IMR-90 (cell line): ENCODE data around the gene ITPK1. TPM values are rescaled to one million over a fixed set of nuclear protein-coding genes. Genes with fewer than 3 reads are reported as not detected.

Source experiments
- ATAC-seq: fragments of 200-7000 bp; cut with Tn5 transposase; 2 replicates; pipeline ENCODE4 v1.9.1; 2020; ENCODE audit warnings: low read depth, mild to moderate bottlenecking, moderate library complexity
- BruUV-seq: library from RNA; stranded (reverse); fragments of 400-500 nt; replicated peaks from 2 replicates; lab custom pipeline; 2021; lab: Mats Ljungman, UMichigan
- CTCF ChIA-PET: fragments of 300-600 bp; formaldehyde crosslinking; extraction: SDS; loops from one replicate; lab custom pipeline; 2021; ENCODE audit warnings: antibody characterized with exemption; lab: Yijun Ruan, JAX
- POLR2A ChIA-PET: fragments of 300-600 bp; sonication (Branson Sonifier 250); formaldehyde crosslinking; loops from one replicate; lab custom pipeline; 2022; ENCODE audit warnings: antibody characterized with exemption; ENCODE audit not compliant: unreplicated experiment; lab: Charles Lee
- DNase-seq: peaks from one replicate; pipeline ENCODE4 v3.0.0; 2013
- H2AFZ ChIP-seq: replicated peaks from 2 replicates; pipeline ENCODE3; 2013; ENCODE audit warnings: low read length, mild to moderate bottlenecking; ENCODE audit not compliant: poor library complexity
- H2AK5ac ChIP-seq: 2 replicates; pipeline ENCODE4 v1.6.1; 2013; ENCODE audit warnings: low read depth, low read length, inconsistent platforms
- H2AK9ac ChIP-seq: replicated peaks from 2 replicates; pipeline ENCODE3; 2013; ENCODE audit warnings: mild to moderate bottlenecking, low read depth, low read length, moderate library complexity; ENCODE audit not compliant: poor library complexity
- H2BK120ac ChIP-seq: 2 replicates; pipeline ENCODE4 v1.6.1; 2013; ENCODE audit warnings: low read depth, low read length, inconsistent platforms
- H2BK15ac ChIP-seq: 3 replicates; pipeline ENCODE4 v1.6.1; 2013; ENCODE audit warnings: low read depth, low read length, inconsistent platforms
- H2BK20ac ChIP-seq: 2 replicates; pipeline ENCODE4 v1.6.1; 2013; ENCODE audit warnings: low read depth, mild to moderate bottlenecking, inconsistent platforms, low read length, moderate library complexity
- H2BK5ac ChIP-seq: 2 replicates; pipeline ENCODE4 v1.6.1; 2013; ENCODE audit warnings: mild to moderate bottlenecking, low read depth, low read length, inconsistent platforms; ENCODE audit not compliant: poor library complexity, severe bottlenecking
- H3K14ac ChIP-seq: replicated peaks from 2 replicates; pipeline ENCODE4 v1.6.1; 2013; ENCODE audit warnings: low read depth, low read length, inconsistent platforms
- H3K18ac ChIP-seq: 2 replicates; pipeline ENCODE4 v1.6.1; 2013; ENCODE audit warnings: low read depth, low read length, control low read depth
- H3K23ac ChIP-seq: 2 replicates; pipeline ENCODE4 v1.6.1; 2013; ENCODE audit warnings: low read depth, low read length, inconsistent platforms
- H3K27ac ChIP-seq: 2 replicates; pipeline ENCODE4 v1.5.1; 2013; ENCODE audit warnings: mild to moderate bottlenecking, control low read depth, low read length; ENCODE audit not compliant: insufficient read depth
- H3K27me3 ChIP-seq: 2 replicates; pipeline ENCODE4 v1.6.1; 2013; ENCODE audit warnings: low read length; ENCODE audit not compliant: control insufficient read depth, insufficient read depth
- H3K36me3 ChIP-seq: 2 replicates; pipeline ENCODE4 v1.6.1; 2013; ENCODE audit warnings: low read length, mixed read lengths; ENCODE audit not compliant: control insufficient read depth, insufficient read depth
- H3K4ac ChIP-seq: 2 replicates; pipeline ENCODE4 v1.6.1; 2013; ENCODE audit warnings: low read depth, low read length, inconsistent platforms
- H3K4me1 ChIP-seq: 2 replicates; pipeline ENCODE4 v1.6.1; 2013; ENCODE audit warnings: low read length, mixed read lengths; ENCODE audit not compliant: control insufficient read depth, insufficient read depth
- H3K4me2 ChIP-seq: 2 replicates; pipeline ENCODE4 v1.6.1; 2013; ENCODE audit warnings: low read depth, mild to moderate bottlenecking, control low read depth, low read length, moderate library complexity
- H3K4me3 ChIP-seq: 2 replicates; pipeline ENCODE4 v1.5.1; 2013; ENCODE audit warnings: low read depth, mild to moderate bottlenecking, control low read depth, low read length, moderate library complexity; ENCODE audit not compliant: insufficient read depth
- H3K56ac ChIP-seq: 2 replicates; pipeline ENCODE4 v1.6.1; 2013; ENCODE audit warnings: low read length, inconsistent platforms; ENCODE audit not compliant: insufficient read depth; ENCODE audit errors: extremely low read depth
- H3K79me1 ChIP-seq, 2 experiments: 2 replicates each; pipeline ENCODE4 v1.6.1; 2013; ENCODE audit warnings: low read length in 2 of 2, inconsistent platforms in 1 of 2, low read depth in 1 of 2
- H3K9ac ChIP-seq: 2 replicates; pipeline ENCODE4 v1.6.1; 2013; ENCODE audit warnings: low read depth, low read length, control low read depth
- H3K9me1 ChIP-seq: 2 replicates; pipeline ENCODE4 v1.6.1; 2013; ENCODE audit warnings: low read length, inconsistent platforms; ENCODE audit not compliant: insufficient read depth
- H3K9me3 ChIP-seq: 2 replicates; pipeline ENCODE4 v1.6.1; 2013; ENCODE audit warnings: low read length; ENCODE audit not compliant: control insufficient read depth, insufficient read depth
- H4K20me1 ChIP-seq: 2 replicates; pipeline ENCODE4 v1.6.1; 2013; ENCODE audit warnings: low read length, inconsistent platforms; ENCODE audit not compliant: insufficient read depth
- H4K5ac ChIP-seq: 2 replicates; pipeline ENCODE4 v1.6.1; 2013; ENCODE audit warnings: mild to moderate bottlenecking, low read depth, low read length, control low read depth
- H4K8ac ChIP-seq, 2 experiments: 2 replicates each; pipeline ENCODE4 v1.6.1; 2013; ENCODE audit warnings: low read depth in 2 of 2, low read length in 2 of 2, control low read depth in 1 of 2, inconsistent platforms in 1 of 2
- H4K91ac ChIP-seq: 2 replicates; pipeline ENCODE4 v1.6.1; 2013; ENCODE audit warnings: low read depth, low read length, inconsistent platforms; ENCODE audit not compliant: insufficient read depth
- BHLHE40 ChIP-seq: fragments of 150-350 bp; IDR thresholded peaks from 2 replicates; pipeline ENCODE4 v1.6.1; 2016; ENCODE audit warnings: mild to moderate bottlenecking, low read depth, low read length
- CEBPB ChIP-seq: IDR thresholded peaks from 2 replicates; pipeline ENCODE4 v1.6.1; 2012; ENCODE audit warnings: low read depth, low read length, improper control_type of control experiment
- CHD1 ChIP-seq: IDR thresholded peaks from 2 replicates; pipeline ENCODE4 v1.6.1; 2012; ENCODE audit warnings: low read depth, low read length, improper control_type of control experiment
- FOS ChIP-seq: fragments of 150-350 bp; IDR thresholded peaks from 2 replicates; pipeline ENCODE4 v1.6.1; 2016; ENCODE audit warnings: low read depth, low read length
- MAFK ChIP-seq: IDR thresholded peaks from 2 replicates; pipeline ENCODE4 v1.6.1; 2012; ENCODE audit warnings: low read depth, low read length, improper control_type of control experiment
- MAZ ChIP-seq: IDR thresholded peaks from 2 replicates; pipeline ENCODE4 v1.6.1; 2012; ENCODE audit warnings: low read depth, mild to moderate bottlenecking, low read length, improper control_type of control experiment, moderate library complexity, borderline replicate concordance
- MXI1 ChIP-seq: IDR thresholded peaks from 2 replicates; pipeline ENCODE4 v1.6.1; 2012; ENCODE audit warnings: low read depth, mild to moderate bottlenecking, low read length, moderate library complexity, borderline replicate concordance
- NFE2L2 ChIP-seq: fragments of 150-350 bp; IDR thresholded peaks from 2 replicates; pipeline ENCODE4 v1.6.1; 2016; ENCODE audit warnings: low read depth, mild to moderate bottlenecking, low read length
- POLR2A ChIP-seq: IDR thresholded peaks from 2 replicates; pipeline ENCODE4 v1.6.1; 2012; ENCODE audit warnings: mild to moderate bottlenecking, low read depth, low read length
- RAD21 ChIP-seq: IDR thresholded peaks from 2 replicates; pipeline ENCODE4 v1.6.1; 2012; ENCODE audit warnings: low read length, improper control_type of control experiment
- RCOR1 ChIP-seq: IDR thresholded peaks from 2 replicates; pipeline ENCODE4 v1.6.1; 2012; ENCODE audit warnings: mild to moderate bottlenecking, low read length, improper control_type of control experiment; ENCODE audit not compliant: insufficient replicate concordance
- RFX5 ChIP-seq: IDR thresholded peaks from 2 replicates; pipeline ENCODE4 v1.8.0; 2012; ENCODE audit warnings: low read depth, mild to moderate bottlenecking, low read length, moderate library complexity
- SMC3 ChIP-seq: fragments of 150-350 bp; IDR thresholded peaks from 2 replicates; pipeline ENCODE4 v1.6.1; 2016; ENCODE audit warnings: low read depth, mild to moderate bottlenecking, antibody characterized with exemption, low read length, moderate library complexity
- WGBS, 2 experiments: methylation state at CpG; one replicate each; pipeline versions ENCODE4 v1.1.5 to v1.1.7; 2013; ENCODE audit warnings: missing lambda C conversion rate in 2 of 2; ENCODE audit not compliant: insufficient read length in 1 of 2; ENCODE audit errors: extremely low coverage in 2 of 2; 5-methylcytosine and 5-hydroxymethylcytosine counted together
- dilution Hi-C: fragments of 300-500 bp; cut with HindIII; formaldehyde crosslinking; loops from one replicate; pipeline ENCODE4 v1.14.3; 2018; ENCODE audit warnings: low sequenced_read_pairs; ENCODE audit not compliant: unreplicated experiment
- in situ Hi-C: fragments of 300-500 bp; cut with MboI; formaldehyde crosslinking; loops from 3 replicates; pipeline ENCODE4 v1.14.3; 2019; ENCODE audit warnings: low sequenced_read_pairs, inconsistent platforms, mixed read lengths
- intact Hi-C: fragments of 100-400 bp; cut with micrococcal nuclease; formaldehyde crosslinking; loops from 2 replicates; pipeline ENCODE4 v1.10.0; 2022
- polyA plus RNA-seq, 3 experiments: library from polyadenylated mRNA; depleted of rRNA; stranded (reverse); fragments of >200 nt; gene quantifications; 2 replicates each; pipeline ENCODE4 v1.2.3, GENCODE V29; 2012; ENCODE audit warnings: low replicate concordance in 1 of 3
- total RNA-seq: library from RNA; depleted of rRNA; stranded (reverse); fragments of >200 nt; gene quantifications from 2 replicates; pipeline ENCODE4 v1.2.3, GENCODE V29; 2012
- TF ChIP-seq, protein P1 (sequence below): fragments of 150-350 bp; IDR thresholded peaks from 2 replicates; pipeline ENCODE4 v1.6.1; 2017; ENCODE audit warnings: mild to moderate bottlenecking, antibody characterized with exemption, low read length, low read depth
- TF ChIP-seq, protein P2 (sequence below): conservative IDR thresholded peaks from 2 replicates; pipeline ENCODE4 v1.5.1; 2012; ENCODE audit warnings: mild to moderate bottlenecking, low read depth, low read length, improper control_type of control experiment
- TF ChIP-seq, protein P3 (sequence below): fragments of 150-350 bp; IDR thresholded peaks from 2 replicates; pipeline ENCODE4 v1.6.1; 2016; ENCODE audit warnings: low read depth, mild to moderate bottlenecking, low read length, moderate library complexity, borderline replicate concordance

ITPK1 gene
- total and polyA plus RNA-seq, 2 of the 4 experiments (the other 2 are of a cell fraction) = 21.7 to 26.9 TPM

DNA sequence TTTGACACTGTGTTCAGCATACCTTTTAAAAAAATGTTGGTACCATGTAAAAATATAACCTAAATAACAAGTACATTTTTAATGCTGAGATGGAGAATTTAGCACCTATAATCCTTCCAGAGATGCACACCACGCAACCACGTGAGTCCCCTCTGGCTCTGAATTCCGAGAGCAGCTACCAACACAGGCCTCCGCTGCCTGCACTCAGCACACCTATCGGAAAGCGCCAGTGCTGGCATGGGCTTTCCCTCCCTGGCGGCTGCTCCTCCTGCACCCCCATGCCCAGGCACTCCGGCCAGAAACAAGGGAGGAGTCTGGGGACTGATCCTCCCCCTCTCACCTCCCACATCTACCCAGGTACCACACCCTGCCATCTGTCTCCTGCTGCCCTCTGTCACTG is 47.0 kb downstream of the ITPK1 start:
- Histone ChIP-seq H3K27ac (no peak overlapping the region), H3K4ac (no peak overlapping the region), H2AK5ac (no peak overlapping the region), H3K56ac (no peak overlapping the region), H2BK15ac (no peak overlapping the region), H4K8ac (no peak overlapping the region), H4K20me1 (peaks cover 5% of the 10 kb centered on the region; the same call in 1 of the 2 replicates), H3K4me2 (no peak overlapping the region), H3K4me1 (peaks cover 13% of the 10 kb centered on the region), H3K79me1 (0 out of 4 replicates have a peak, but pooled peaks cover 0 to 3% of the 10 kb centered on the region in 2 experiments), H3K18ac (no peak overlapping the region), H3K9ac (no peak overlapping the region), H2BK20ac (no peak overlapping the region), H2BK120ac (no peak overlapping the region), H3K9me3 (no peaks in the 10 kb centered on the region), H4K5ac (no peak overlapping the region), H2BK5ac (no peak overlapping the region), H4K91ac (no peak overlapping the region), H3K23ac (no peak overlapping the region), H2AFZ (peak overlapping the region; percentile 27), H3K14ac (no peak overlapping the region), H3K36me3 (no peaks in the 10 kb centered on the region), H3K9me1 (peaks cover 8% of the 10 kb centered on the region), H3K27me3 (no peaks in the 10 kb centered on the region), H3K4me3 (no peak overlapping the region), H2AK9ac (no peak overlapping the region)
- DNase-seq (no peak), ATAC-seq (no peak)
- 79% methylated on average over 4 of the region's 8 CpGs; no CpG with 5 or more reads in 1 of the 2 experiments for WGBS, 2 experiments
- CTCF ChIA-PET = no interaction called here
- no TSS peak for BruUV-seq
- intact Hi-C loops (no loop called here), dilution Hi-C loops (no loop called here), in situ Hi-C loops (no loop called here)
- POLR2A ChIA-PET = no interaction called here
- TF ChIP-seq MXI1 (no peak), MAFK (no peak), CEBPB (no peak), RFX5 (no peak), SMC3 (no peak), FOS (no peak), POLR2A (no peak), RAD21 (no peak), RCOR1 (no peak), NFE2L2 (no peak), CHD1 (no peak), MAZ (no peak), BHLHE40 (no peak)
- TF ChIP-seq, protein P1, sequence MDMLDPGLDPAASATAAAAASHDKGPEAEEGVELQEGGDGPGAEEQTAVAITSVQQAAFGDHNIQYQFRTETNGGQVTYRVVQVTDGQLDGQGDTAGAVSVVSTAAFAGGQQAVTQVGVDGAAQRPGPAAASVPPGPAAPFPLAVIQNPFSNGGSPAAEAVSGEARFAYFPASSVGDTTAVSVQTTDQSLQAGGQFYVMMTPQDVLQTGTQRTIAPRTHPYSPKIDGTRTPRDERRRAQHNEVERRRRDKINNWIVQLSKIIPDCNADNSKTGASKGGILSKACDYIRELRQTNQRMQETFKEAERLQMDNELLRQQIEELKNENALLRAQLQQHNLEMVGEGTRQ = no peak
- TF ChIP-seq, protein P2, sequence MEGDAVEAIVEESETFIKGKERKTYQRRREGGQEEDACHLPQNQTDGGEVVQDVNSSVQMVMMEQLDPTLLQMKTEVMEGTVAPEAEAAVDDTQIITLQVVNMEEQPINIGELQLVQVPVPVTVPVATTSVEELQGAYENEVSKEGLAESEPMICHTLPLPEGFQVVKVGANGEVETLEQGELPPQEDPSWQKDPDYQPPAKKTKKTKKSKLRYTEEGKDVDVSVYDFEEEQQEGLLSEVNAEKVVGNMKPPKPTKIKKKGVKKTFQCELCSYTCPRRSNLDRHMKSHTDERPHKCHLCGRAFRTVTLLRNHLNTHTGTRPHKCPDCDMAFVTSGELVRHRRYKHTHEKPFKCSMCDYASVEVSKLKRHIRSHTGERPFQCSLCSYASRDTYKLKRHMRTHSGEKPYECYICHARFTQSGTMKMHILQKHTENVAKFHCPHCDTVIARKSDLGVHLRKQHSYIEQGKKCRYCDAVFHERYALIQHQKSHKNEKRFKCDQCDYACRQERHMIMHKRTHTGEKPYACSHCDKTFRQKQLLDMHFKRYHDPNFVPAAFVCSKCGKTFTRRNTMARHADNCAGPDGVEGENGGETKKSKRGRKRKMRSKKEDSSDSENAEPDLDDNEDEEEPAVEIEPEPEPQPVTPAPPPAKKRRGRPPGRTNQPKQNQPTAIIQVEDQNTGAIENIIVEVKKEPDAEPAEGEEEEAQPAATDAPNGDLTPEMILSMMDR = no peak
- TF ChIP-seq, protein P3, sequence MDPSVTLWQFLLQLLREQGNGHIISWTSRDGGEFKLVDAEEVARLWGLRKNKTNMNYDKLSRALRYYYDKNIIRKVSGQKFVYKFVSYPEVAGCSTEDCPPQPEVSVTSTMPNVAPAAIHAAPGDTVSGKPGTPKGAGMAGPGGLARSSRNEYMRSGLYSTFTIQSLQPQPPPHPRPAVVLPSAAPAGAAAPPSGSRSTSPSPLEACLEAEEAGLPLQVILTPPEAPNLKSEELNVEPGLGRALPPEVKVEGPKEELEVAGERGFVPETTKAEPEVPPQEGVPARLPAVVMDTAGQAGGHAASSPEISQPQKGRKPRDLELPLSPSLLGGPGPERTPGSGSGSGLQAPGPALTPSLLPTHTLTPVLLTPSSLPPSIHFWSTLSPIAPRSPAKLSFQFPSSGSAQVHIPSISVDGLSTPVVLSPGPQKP = no peak
